OCI-LY3 (cell line): ENCODE results near the gene EPHB3.

Source experiments
- CTCF ChIP-seq: fragments of 200-600, 300-600 bp; sonication (generic); IDR thresholded peaks from 2 replicates; pipeline ENCODE4 v1.5.1; 2014; ENCODE audit warnings: antibody characterized with exemption, low read length, low read depth
- EZH2phosphoT487 ChIP-seq: fragments of 200-600 bp; shearing (Covaris generic); IDR thresholded peaks from 2 replicates; pipeline ENCODE4 v1.6.1; 2018; ENCODE audit warnings: antibody characterized with exemption, mixed run types, low read depth

- TF ChIP-seq CTCF, result no peak
- TF ChIP-seq EZH2phosphoT487, result no peak
These were observed 2.9 kb upstream of the EPHB3 start for GRCh38 chr3:184558726-184559125.
